Measurements from ENCODE around the gene KRTAP5-9.
A peak's percentile ranks its signal among the peaks of the same experiment; 100 is the strongest.
"Not testable (repeated sequence)": the region's sequence is repeated elsewhere in the genome, so short reads cannot be mapped to it uniquely, and the experiment has no call there.

KRTAP5-9 gene

GRCh38 chr11:71534711-71535608, 13.3 kb upstream of the KRTAP5-9 start:
- DNase-seq: not testable (repeated sequence)

GRCh38 chr11:71535825-71536224, 12.4 kb upstream of the KRTAP5-9 start:
- no peak for DNase-seq

GRCh38 chr11:71537537-71537936, 10.7 kb upstream of the KRTAP5-9 start:
- DNase-seq: no peak

GRCh38 chr11:71537977-71538665, 10.1 kb upstream of the KRTAP5-9 start, which contains the start of gene KRTAP5-8:
TSS of gene KRTAP5-8 (plus strand) at chr11:71538025. CDS start at chr11:71538056, 31 bp downstream.
- not testable (repeated sequence) for DNase-seq

- no peak for DNase-seq
Measured at GRCh38 chr11:71538666-71538990, 9.6 kb upstream of the KRTAP5-9 start.

GRCh38 chr11:71539017-71539416, 9.2 kb upstream of the KRTAP5-9 start:
- no peak for DNase-seq

GRCh38 chr11:71539971-71540370, 8.2 kb upstream of the KRTAP5-9 start:
- DNase-seq: not testable (repeated sequence)

- not testable (repeated sequence) for DNase-seq
Measured at GRCh38 chr11:71540521-71541304, 7.5 kb upstream of the KRTAP5-9 start.

GRCh38 chr11:71542382-71542781, 5.8 kb upstream of the KRTAP5-9 start:
- no peak for DNase-seq

GRCh38 chr11:71542879-71543777, 5.1 kb upstream of the KRTAP5-9 start:
- peak; percentile 46 for DNase-seq

- peak; percentile 7 for DNase-seq
Measured at GRCh38 chr11:71543866-71544265, 4.4 kb upstream of the KRTAP5-9 start.

- no peak for DNase-seq
Measured at GRCh38 chr11:71544525-71545214, 3.5 kb upstream of the KRTAP5-9 start.

GRCh38 chr11:71545405-71545966, 2.7 kb upstream of the KRTAP5-9 start:
- no peak for DNase-seq

- DNase-seq: no peak
Measured at GRCh38 chr11:71548716-71549151, 514 bp downstream of the KRTAP5-9 start.

GRCh38 chr11:71551711-71552110, 3.5 kb downstream of the KRTAP5-9 start:
- no peak for DNase-seq

GRCh38 chr11:71554996-71555395, 6.8 kb downstream of the KRTAP5-9 start:
- no peak for DNase-seq

GRCh38 chr11:71555508-71555907, 7.3 kb downstream of the KRTAP5-9 start:
- no peak for DNase-seq

GRCh38 chr11:71556018-71556417, 7.8 kb downstream of the KRTAP5-9 start:
- no peak for DNase-seq

- DNase-seq: no peak
Measured at GRCh38 chr11:71557257-71557656, 9.0 kb downstream of the KRTAP5-9 start.

- DNase-seq: no peak
Measured at GRCh38 chr11:71558996-71559395, 10.8 kb downstream of the KRTAP5-9 start.

- DNase-seq: no peak
Measured at GRCh38 chr11:71562120-71562519, 13.9 kb downstream of the KRTAP5-9 start.

Data from activated CD4-positive, alpha-beta T cell treated with anti-CD3 and anti-CD28 coated beads for 48 hours (primary cell).